WTC11 (cell line): Measurements from ENCODE around the gene HECW1. TPM values are rescaled to one million over a fixed set of nuclear protein-coding genes. Genes with fewer than 3 reads are reported as not detected.

Source experiments
- ATAC-seq: fragments of 200-7000 bp; cut with Tn5 transposase; 2 replicates; pipeline ENCODE4 v1.10.0; 2021; ENCODE audit warnings: mild to moderate bottlenecking, moderate library complexity
- CTCF ChIA-PET: fragments of 300-600 bp; sonication (Branson Sonifier 250); formaldehyde crosslinking; loops from one replicate; lab custom pipeline; 2021; ENCODE audit warnings: antibody characterized with exemption; lab: Charles Lee
- POLR2A ChIA-PET: fragments of 350-600 bp; sonication (Branson Sonifier 250); formaldehyde crosslinking; loops from one replicate; lab custom pipeline; 2021; ENCODE audit warnings: antibody characterized with exemption; lab: Charles Lee
- DNase-seq: peaks from one replicate; pipeline ENCODE4 v3.0.0; 2021; ENCODE audit warnings: low spot score
- H3K27ac Mint-ChIP-seq: 2 replicates; pipeline ENCODE4 v1.8.0; 2021; ENCODE audit warnings: mixed read lengths
- H3K27me3 Mint-ChIP-seq: 2 replicates; pipeline ENCODE4 v1.8.0; 2021; ENCODE audit warnings: low read depth, mild to moderate bottlenecking, moderate library complexity, mixed read lengths
- H3K36me3 Mint-ChIP-seq: 2 replicates; pipeline ENCODE4 v1.8.0; 2021; ENCODE audit warnings: mixed read lengths
- H3K4me1 Mint-ChIP-seq: 2 replicates; pipeline ENCODE4 v1.8.0; 2022; ENCODE audit warnings: mixed read lengths
- H3K4me3 Mint-ChIP-seq: 2 replicates; pipeline ENCODE4 v1.8.0; 2021; ENCODE audit warnings: mild to moderate bottlenecking, moderate library complexity, mixed read lengths
- H3K9me3 Mint-ChIP-seq: 2 replicates; pipeline ENCODE4 v1.8.0; 2021; ENCODE audit warnings: mixed read lengths
- ARID4B ChIP-seq: sonication (generic); formaldehyde crosslinking; IDR thresholded peaks from 2 replicates; pipeline ENCODE4 v1.8.0; 2023; ENCODE audit warnings: missing genetic modification reagents, mild to moderate bottlenecking, borderline replicate concordance
- ATF1 ChIP-seq: sonication (generic); formaldehyde crosslinking; IDR thresholded peaks from 2 replicates; pipeline ENCODE4 v1.8.1; 2023; ENCODE audit warnings: mild to moderate bottlenecking, moderate library complexity, missing genetic modification reagents
- CDX4 ChIP-seq: fragments of 250-450 bp; sonication (Bioruptor Pico); IDR thresholded peaks from 2 replicates; pipeline ENCODE4 v1.9.0; 2021; ENCODE audit warnings: moderate library complexity, mild to moderate bottlenecking, inconsistent platforms, borderline replicate concordance
- EMX1 ChIP-seq: fragments of 250-450 bp; sonication (Bioruptor Pico); IDR thresholded peaks from 2 replicates; pipeline ENCODE4 v1.8.0; 2021; ENCODE audit warnings: mild to moderate bottlenecking
- HMGA2 ChIP-seq: fragments of 250-450 bp; sonication (Bioruptor Pico); IDR thresholded peaks from 2 replicates; pipeline ENCODE4 v1.4.0; 2021; ENCODE audit warnings: mild to moderate bottlenecking, moderate library complexity
- HMGXB4 ChIP-seq: sonication (generic); formaldehyde crosslinking; IDR thresholded peaks from 2 replicates; pipeline ENCODE4 v1.8.1; 2023; ENCODE audit warnings: mild to moderate bottlenecking, moderate library complexity, missing genetic modification reagents
- KAT7 ChIP-seq: sonication (generic); formaldehyde crosslinking; IDR thresholded peaks from 2 replicates; pipeline ENCODE4 v1.8.1; 2023; ENCODE audit warnings: missing genetic modification reagents, mild to moderate bottlenecking, borderline replicate concordance
- OVOL2 ChIP-seq: fragments of 250-450 bp; sonication (Bioruptor Pico); IDR thresholded peaks from 2 replicates; pipeline ENCODE4 v1.9.0; 2021; ENCODE audit warnings: mild to moderate bottlenecking, borderline replicate concordance
- PREB ChIP-seq: sonication (generic); formaldehyde crosslinking; IDR thresholded peaks from 2 replicates; pipeline ENCODE4 v1.8.1; 2022; ENCODE audit warnings: mild to moderate bottlenecking, missing genetic modification reagents, moderate library complexity, borderline replicate concordance
- SMAD4 ChIP-seq: sonication (generic); formaldehyde crosslinking; IDR thresholded peaks from 2 replicates; pipeline ENCODE4 v1.8.0; 2022; ENCODE audit warnings: mild to moderate bottlenecking, missing genetic modification reagents
- TCF7 ChIP-seq: sonication (generic); formaldehyde crosslinking; IDR thresholded peaks from 2 replicates; pipeline ENCODE4 v1.8.0; 2022; ENCODE audit warnings: mild to moderate bottlenecking, low read depth, missing genetic modification reagents, moderate library complexity
- TEAD1 ChIP-seq: sonication (generic); formaldehyde crosslinking; IDR thresholded peaks from 2 replicates; pipeline ENCODE4 v1.8.0; 2022; ENCODE audit warnings: mild to moderate bottlenecking, missing genetic modification reagents
- ZNF263 ChIP-seq: sonication (generic); formaldehyde crosslinking; IDR thresholded peaks from 2 replicates; pipeline ENCODE4 v1.8.1; 2022; ENCODE audit warnings: low read depth, mild to moderate bottlenecking, moderate library complexity, missing genetic modification reagents
- ZNF416 ChIP-seq: fragments of 250-450 bp; sonication (Bioruptor Pico); IDR thresholded peaks from 2 replicates; pipeline ENCODE4 v1.9.0; 2021; ENCODE audit warnings: mild to moderate bottlenecking, inconsistent platforms
- ZNF532 ChIP-seq: fragments of 250-450 bp; sonication (Bioruptor Pico); IDR thresholded peaks from 2 replicates; pipeline ENCODE4 v1.9.0; 2021; ENCODE audit warnings: mild to moderate bottlenecking, borderline replicate concordance
- total RNA-seq: library from RNA; stranded (reverse); gene quantifications from 3 replicates; pipeline ENCODE4 v1.2.3, GENCODE V29; 2021

The HECW1 gene
- total RNA-seq, 1 experiment from 2014 or later: 6.1 TPM

- Mint-ChIP-seq H3K4me1 (peaks cover 50% of the 10 kb centered on the region), H3K27me3 (peaks cover 13% of the 10 kb centered on the region), H3K4me3 (no peak overlapping the region), H3K9me3 (peaks cover 34% of the 10 kb centered on the region), H3K36me3 (peaks cover 16% of the 10 kb centered on the region), H3K27ac (0 out of 2 replicates have a peak overlapping the region, but pooled peaks have one; percentile 71)
- ChIA-PET CTCF (interaction anchor here (0.7 to 3.4 kb wide), 2 partner anchors 48 to 409 kb away, joined by 3 to 18 read pairs; no protein-coding TSS in a partner anchor), POLR2A (no interaction called here)
- TF ChIP-seq TEAD1 (CRISPR knock-in tag): no peak
- no peak for TF ChIP-seq PREB (CRISPR knock-in tag)
- no peak for TF ChIP-seq SMAD4 (CRISPR knock-in tag)
- TF ChIP-seq TCF7 (CRISPR knock-in tag): no peak
- ATAC-seq (peak; percentile 68), DNase-seq (no peak)
Observed at GRCh38 chr7:43391518-43391917, 279.1 kb downstream of the HECW1 start.

GRCh38 chr7:43392638-43393330 lies 280.3 kb downstream of the HECW1 start:
- DNase-seq (no peak), ATAC-seq (no peak)
- no peak for TF ChIP-seq TCF7 (CRISPR knock-in tag)
- no peak for TF ChIP-seq CDX4
- TF ChIP-seq ATF1: no peak
- TF ChIP-seq ARID4B (CRISPR knock-in tag): no peak
- no peak for TF ChIP-seq HMGXB4
- no peak for TF ChIP-seq ZNF416 (CRISPR knock-in tag)
- Mint-ChIP-seq H3K36me3 (peaks cover 15% of the 10 kb centered on the region), H3K9me3 (peaks cover 32% of the 10 kb centered on the region), H3K4me1 (peaks cover 57% of the 10 kb centered on the region), H3K27ac (no peak overlapping the region), H3K27me3 (peaks cover 13% of the 10 kb centered on the region), H3K4me3 (no peak overlapping the region)
- CTCF ChIA-PET: interaction anchor here (0.6 to 3.4 kb wide), 6 partner anchors 47 to 452 kb away, joined by 3 to 18 read pairs (median 3); no protein-coding TSS in a partner anchor
- POLR2A ChIA-PET: no interaction called here

GRCh38 chr7:43394441-43395130 lies 282.1 kb downstream of the HECW1 start:
- Mint-ChIP-seq H3K27me3 (peaks cover 21% of the 10 kb centered on the region), H3K4me1 (peaks cover 57% of the 10 kb centered on the region), H3K4me3 (no peak overlapping the region), H3K27ac (no peak overlapping the region), H3K9me3 (peaks cover 38% of the 10 kb centered on the region), H3K36me3 (peaks cover 23% of the 10 kb centered on the region)
- no peak for ATAC-seq
- no peak for DNase-seq
- ChIA-PET POLR2A (no interaction called here), CTCF (interaction anchor here (1.3 kb wide), 1 partner anchor 60 kb away, joined by 3 read pairs; no protein-coding TSS in a partner anchor)
- no peak for TF ChIP-seq EMX1 (CRISPR knock-in tag)
- no peak for TF ChIP-seq HMGA2 (CRISPR knock-in tag)
- TF ChIP-seq OVOL2 (CRISPR knock-in tag): no peak
- no peak for TF ChIP-seq KAT7
- no peak for TF ChIP-seq ZNF263 (CRISPR knock-in tag)
- TF ChIP-seq ZNF532 (CRISPR knock-in tag): no peak
